ENCODE results near the gene CBLC.
A peak's percentile ranks its signal among the peaks of the same experiment; 100 is the strongest.

CBLC gene

DNA sequence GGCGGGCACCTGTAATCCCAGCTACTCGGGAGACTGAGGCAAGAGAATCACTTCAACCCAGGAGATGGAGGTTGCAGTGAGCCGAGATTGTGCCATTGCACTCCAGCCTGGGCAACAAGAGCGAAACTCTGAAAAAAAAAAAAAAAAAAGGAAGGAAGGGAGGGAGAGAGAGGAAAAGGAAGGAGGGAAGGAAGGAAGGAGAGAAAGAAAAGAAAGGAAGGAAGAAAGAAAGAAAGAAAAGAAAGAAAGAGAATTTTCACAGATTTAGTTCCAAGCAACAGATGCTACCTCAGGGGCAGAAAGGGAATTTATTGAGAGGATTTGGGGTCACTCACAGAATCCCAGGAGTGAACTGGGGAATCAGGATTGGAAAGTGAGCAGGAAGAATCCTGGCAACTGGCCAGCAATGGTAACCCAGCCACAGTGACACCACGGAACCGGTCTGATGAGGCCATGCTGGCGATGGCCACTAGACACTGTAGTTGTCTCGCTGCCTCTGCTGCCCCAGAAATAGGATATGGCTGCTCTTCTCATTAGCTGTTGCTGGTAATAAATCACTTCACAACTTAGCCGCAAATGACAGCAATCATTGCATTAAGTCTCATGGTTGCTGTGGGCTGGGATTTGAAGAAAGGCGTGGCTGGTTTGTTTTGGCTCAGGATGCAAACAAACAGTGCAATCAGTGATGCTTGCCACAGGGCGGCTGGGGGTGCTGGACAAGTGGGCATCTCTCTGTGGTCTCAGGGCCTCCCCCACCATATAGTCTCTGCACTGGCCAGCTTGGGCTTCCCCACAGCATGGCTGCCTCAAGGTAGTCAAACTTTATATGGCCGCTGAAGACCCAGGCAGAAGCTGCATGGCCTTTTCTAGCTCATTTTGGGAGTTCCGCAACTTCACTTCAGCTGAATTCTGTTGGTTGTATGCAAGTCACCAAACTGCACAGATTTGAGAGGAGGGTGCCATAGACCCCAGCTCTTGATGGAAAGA is 26.0 kb downstream of the CBLC start:
- H3K79me2 ChIP-seq (ENCODE audit: control insufficient read depth, insufficient read depth, low read length, unreplicated experiment) = no peaks in the 10 kb centered on the region
- no peaks in the 10 kb centered on the region for H3K36me3 ChIP-seq (ENCODE audit: insufficient read depth, low read length)
- H3K27me3 ChIP-seq (ENCODE audit: insufficient read depth, low read length) = no peaks in the 10 kb centered on the region
- peaks cover 8% of the 10 kb centered on the region for H3K4me1 ChIP-seq (ENCODE audit: control insufficient read depth, insufficient read depth, low read length, unreplicated experiment)
- H3K27ac ChIP-seq (ENCODE audit: low read depth, low read length) = no peak overlapping the region
- no peak overlapping the region for H3K4me3 ChIP-seq (ENCODE audit: low read depth, low read length)
- H2AFZ ChIP-seq (ENCODE audit: low read length, unreplicated experiment) = no peak overlapping the region

DNA sequence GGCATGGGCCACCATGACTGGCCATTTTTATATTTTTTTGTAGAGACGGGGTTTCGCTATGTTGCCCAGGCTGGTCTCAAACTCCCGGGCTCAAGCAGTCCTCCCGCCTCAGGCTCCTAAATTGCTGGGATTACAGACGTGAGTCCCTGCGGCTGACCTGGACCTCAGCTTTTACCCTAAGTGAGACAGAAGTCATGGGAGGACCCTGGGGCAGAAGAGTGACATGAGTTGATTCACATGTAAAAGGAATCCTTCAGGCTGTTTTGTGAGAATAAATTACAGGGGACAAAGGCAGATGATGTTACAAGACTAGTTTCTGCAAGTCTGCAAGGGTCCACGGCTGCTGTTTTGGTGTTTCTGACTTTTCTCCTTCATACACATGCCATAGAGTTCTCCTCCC is 28.6 kb downstream of the CBLC start:
- Histone ChIP-seq H2AFZ (ENCODE audit: low read length, unreplicated experiment) (no peak overlapping the region), H3K36me3 (ENCODE audit: insufficient read depth, low read length) (no peaks in the 10 kb centered on the region), H3K4me1 (ENCODE audit: control insufficient read depth, insufficient read depth, low read length, unreplicated experiment) (peaks cover 8% of the 10 kb centered on the region), H3K4me3 (ENCODE audit: low read depth, low read length) (no peak overlapping the region), H3K27ac (ENCODE audit: low read depth, low read length) (no peak overlapping the region), H3K79me2 (ENCODE audit: control insufficient read depth, insufficient read depth, low read length, unreplicated experiment) (no peaks in the 10 kb centered on the region), H3K27me3 (ENCODE audit: insufficient read depth, low read length) (no peaks in the 10 kb centered on the region)

DNA sequence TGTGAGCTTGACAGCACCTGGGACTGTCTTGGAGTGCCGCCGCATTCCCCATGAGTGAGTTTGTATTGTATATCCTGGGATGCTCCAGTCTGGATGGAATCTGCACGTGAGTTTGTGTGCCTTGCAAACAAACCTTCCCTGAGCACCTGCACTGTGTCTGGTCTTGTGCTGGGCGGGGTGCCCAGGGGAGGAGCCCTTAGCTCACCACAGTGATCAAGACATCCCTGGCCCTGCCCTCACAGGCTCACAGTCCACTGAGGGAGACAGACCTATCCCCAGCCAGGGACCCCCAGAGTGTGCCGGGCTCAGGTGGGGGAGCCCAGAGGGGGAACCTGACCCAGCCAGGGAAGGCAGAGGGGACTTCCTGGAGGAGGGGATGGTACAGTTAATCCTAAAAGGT is 29.5 kb downstream of the CBLC start:
- H3K36me3 ChIP-seq (ENCODE audit: insufficient read depth, low read length) = no peaks in the 10 kb centered on the region
- no peak overlapping the region for H3K4me3 ChIP-seq (ENCODE audit: low read depth, low read length)
- H3K4me1 ChIP-seq (ENCODE audit: control insufficient read depth, insufficient read depth, low read length, unreplicated experiment) = peaks cover 8% of the 10 kb centered on the region
- no peak overlapping the region for H2AFZ ChIP-seq (ENCODE audit: low read length, unreplicated experiment)
- no peaks in the 10 kb centered on the region for H3K27me3 ChIP-seq (ENCODE audit: insufficient read depth, low read length)
- no peak overlapping the region for H3K27ac ChIP-seq (ENCODE audit: low read depth, low read length)
- no peaks in the 10 kb centered on the region for H3K79me2 ChIP-seq (ENCODE audit: control insufficient read depth, insufficient read depth, low read length, unreplicated experiment)

GRCh38 chr19:44807652-44808462 is 30.2 kb downstream of the CBLC start:
- H3K27ac ChIP-seq (ENCODE audit: low read depth, low read length) = no peak overlapping the region

DNA sequence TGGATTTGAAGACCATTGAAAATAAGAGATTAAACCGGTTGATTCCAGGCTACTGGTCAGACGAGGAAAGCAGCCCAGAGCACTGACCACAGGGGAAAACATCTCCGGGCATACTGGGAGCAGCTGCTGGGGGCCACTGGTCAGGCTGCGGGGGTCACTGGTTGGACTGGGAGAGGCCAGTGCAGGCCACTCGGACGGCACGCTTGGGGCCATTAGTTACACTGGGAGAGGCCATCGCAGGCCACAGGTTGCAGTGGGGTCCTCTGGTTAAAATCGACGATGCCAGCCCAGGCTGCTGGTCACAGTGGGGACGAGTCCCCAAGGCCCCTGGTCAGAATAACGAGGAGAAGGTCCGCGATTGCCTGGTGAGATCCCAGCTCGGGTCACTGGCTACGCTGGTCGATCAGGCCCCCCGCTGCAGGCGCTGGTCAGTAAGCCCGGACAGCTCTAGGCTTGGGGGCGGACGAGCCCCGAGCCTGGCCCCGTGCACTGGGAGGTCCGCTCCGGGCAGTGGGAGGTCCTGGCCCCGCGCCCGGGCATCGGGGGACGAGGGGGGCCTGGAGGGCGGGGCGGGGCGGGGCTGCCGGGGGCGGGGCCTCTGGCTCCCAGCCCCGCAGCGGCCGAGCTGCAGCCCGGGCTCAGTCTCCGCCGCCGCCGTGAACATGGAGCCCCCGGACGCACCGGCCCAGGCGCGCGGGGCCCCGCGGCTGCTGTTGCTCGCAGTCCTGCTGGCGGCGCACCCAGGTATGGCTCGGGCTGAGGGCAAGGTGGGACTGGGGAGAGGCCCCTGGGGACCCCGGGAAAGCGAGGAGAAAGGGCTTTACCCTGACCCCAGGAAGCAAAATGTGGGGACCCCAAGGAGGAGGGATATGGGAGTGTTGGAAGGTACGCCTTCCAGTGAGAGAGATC is 31.0 kb downstream of the CBLC start, which contains the start of gene BCAM:
BCAM (plus strand) TSS at position 641 of the 909 bp plus-strand sequence; CDS start at position 663, 22 bp downstream.
- Histone ChIP-seq H3K36me3 (ENCODE audit: insufficient read depth, low read length) (no peaks in the 10 kb centered on the region), H3K4me1 (ENCODE audit: control insufficient read depth, insufficient read depth, low read length, unreplicated experiment) (peaks cover 8% of the 10 kb centered on the region), H3K79me2 (ENCODE audit: control insufficient read depth, insufficient read depth, low read length, unreplicated experiment) (no peaks in the 10 kb centered on the region), H3K27me3 (ENCODE audit: insufficient read depth, low read length) (no peaks in the 10 kb centered on the region), H3K27ac (ENCODE audit: low read depth, low read length) (no peak within 1 kb of the TSS), H2AFZ (ENCODE audit: low read length, unreplicated experiment) (peak within 1 kb of the TSS; percentile 50), H3K4me3 (ENCODE audit: low read depth, low read length) (peak within 1 kb of the TSS; percentile 73)

More at GRCh38 chr19:44807652-44808462, 30.2 kb downstream of the CBLC start:
- H2AFZ ChIP-seq (ENCODE audit: low read length, unreplicated experiment) = no peak overlapping the region
- no peaks in the 10 kb centered on the region for H3K27me3 ChIP-seq (ENCODE audit: insufficient read depth, low read length)
- H3K4me3 ChIP-seq (ENCODE audit: low read depth, low read length) = no peak overlapping the region
- H3K79me2 ChIP-seq (ENCODE audit: control insufficient read depth, insufficient read depth, low read length, unreplicated experiment) = no peaks in the 10 kb centered on the region
- H3K4me1 ChIP-seq (ENCODE audit: control insufficient read depth, insufficient read depth, low read length, unreplicated experiment) = peaks cover 8% of the 10 kb centered on the region
- H3K36me3 ChIP-seq (ENCODE audit: insufficient read depth, low read length) = no peaks in the 10 kb centered on the region

- peak overlapping the region; percentile 73 for H3K4me3 ChIP-seq (ENCODE audit: low read depth, low read length)
- H3K27ac ChIP-seq (ENCODE audit: low read depth, low read length) = no peak overlapping the region
- no peaks in the 10 kb centered on the region for H3K36me3 ChIP-seq (ENCODE audit: insufficient read depth, low read length)
- peaks cover 8% of the 10 kb centered on the region for H3K4me1 ChIP-seq (ENCODE audit: control insufficient read depth, insufficient read depth, low read length, unreplicated experiment)
- H2AFZ ChIP-seq (ENCODE audit: low read length, unreplicated experiment) = no peak overlapping the region
- no peaks in the 10 kb centered on the region for H3K79me2 ChIP-seq (ENCODE audit: control insufficient read depth, insufficient read depth, low read length, unreplicated experiment)
- H3K27me3 ChIP-seq (ENCODE audit: insufficient read depth, low read length) = no peaks in the 10 kb centered on the region
Observed at GRCh38 chr19:44809577-44810233, 32.0 kb downstream of the CBLC start.

- no peaks in the 10 kb centered on the region for H3K36me3 ChIP-seq (ENCODE audit: insufficient read depth, low read length)
- no peaks in the 10 kb centered on the region for H3K79me2 ChIP-seq (ENCODE audit: control insufficient read depth, insufficient read depth, low read length, unreplicated experiment)
- H2AFZ ChIP-seq (ENCODE audit: low read length, unreplicated experiment) = no peak overlapping the region
- no peak overlapping the region for H3K4me3 ChIP-seq (ENCODE audit: low read depth, low read length)
- H3K4me1 ChIP-seq (ENCODE audit: control insufficient read depth, insufficient read depth, low read length, unreplicated experiment) = peaks cover 8% of the 10 kb centered on the region
- H3K27me3 ChIP-seq (ENCODE audit: insufficient read depth, low read length) = no peaks in the 10 kb centered on the region
- H3K27ac ChIP-seq (ENCODE audit: low read depth, low read length) = no peak overlapping the region
Observed at GRCh38 chr19:44810234-44811121, 32.8 kb downstream of the CBLC start.

DNA sequence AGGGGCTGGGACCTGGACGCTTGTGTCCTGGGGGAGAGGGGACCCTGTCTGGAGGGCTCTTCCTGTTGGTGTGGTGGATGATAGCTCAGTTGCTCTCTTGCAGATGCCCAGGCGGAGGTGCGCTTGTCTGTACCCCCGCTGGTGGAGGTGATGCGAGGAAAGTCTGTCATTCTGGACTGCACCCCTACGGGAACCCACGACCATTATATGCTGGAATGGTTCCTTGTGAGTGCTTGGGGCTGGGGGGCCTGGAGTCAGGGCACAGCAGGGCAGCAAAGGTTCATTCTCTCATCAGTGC is 33.4 kb downstream of the CBLC start:
- Histone ChIP-seq H3K27ac (ENCODE audit: low read depth, low read length) (no peak overlapping the region), H3K27me3 (ENCODE audit: insufficient read depth, low read length) (no peaks in the 10 kb centered on the region), H3K4me3 (ENCODE audit: low read depth, low read length) (no peak overlapping the region), H3K79me2 (ENCODE audit: control insufficient read depth, insufficient read depth, low read length, unreplicated experiment) (no peaks in the 10 kb centered on the region), H2AFZ (ENCODE audit: low read length, unreplicated experiment) (no peak overlapping the region), H3K36me3 (ENCODE audit: insufficient read depth, low read length) (no peaks in the 10 kb centered on the region), H3K4me1 (ENCODE audit: control insufficient read depth, insufficient read depth, low read length, unreplicated experiment) (peaks cover 8% of the 10 kb centered on the region)

- no peak overlapping the region for H3K4me3 ChIP-seq (ENCODE audit: low read depth, low read length)
- no peak overlapping the region for H3K27ac ChIP-seq (ENCODE audit: low read depth, low read length)
- no peaks in the 10 kb centered on the region for H3K27me3 ChIP-seq (ENCODE audit: insufficient read depth, low read length)
- peaks cover 8% of the 10 kb centered on the region for H3K4me1 ChIP-seq (ENCODE audit: control insufficient read depth, insufficient read depth, low read length, unreplicated experiment)
- no peak overlapping the region for H2AFZ ChIP-seq (ENCODE audit: low read length, unreplicated experiment)
- no peaks in the 10 kb centered on the region for H3K36me3 ChIP-seq (ENCODE audit: insufficient read depth, low read length)
- H3K79me2 ChIP-seq (ENCODE audit: control insufficient read depth, insufficient read depth, low read length, unreplicated experiment) = no peaks in the 10 kb centered on the region
Observed at GRCh38 chr19:44812142-44812718, 34.5 kb downstream of the CBLC start.
